ENCODE data around the gene FAM124A.

Gene FAM124A

DNA sequence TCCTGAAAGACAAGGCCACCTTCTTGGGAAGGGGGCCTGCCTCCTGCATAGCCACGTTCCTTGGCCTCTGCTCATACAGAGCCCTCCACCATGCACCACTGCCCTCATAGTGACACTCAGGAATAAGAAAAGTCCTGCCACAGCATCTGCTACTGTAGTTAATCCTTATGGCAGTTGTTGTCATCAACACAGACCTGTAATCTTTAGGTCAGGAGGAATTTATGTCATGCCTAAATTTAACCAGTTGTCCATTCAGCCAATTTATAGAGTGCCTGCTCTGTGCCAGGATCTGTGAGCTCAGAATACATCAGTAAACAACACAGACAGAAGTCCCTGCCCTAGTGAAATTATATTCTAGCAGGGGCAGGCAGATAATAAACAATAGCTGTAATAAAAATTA is 44.4 kb downstream of the FAM124A start:
- Mint-ChIP-seq H3K27ac (no peak overlapping the region), H3K36me3 (ENCODE audit: low read depth) (no peaks in the 10 kb centered on the region), H3K4me3 (no peak overlapping the region), H3K9me3 (no peaks in the 10 kb centered on the region), H3K27me3 (ENCODE audit: low read depth) (peaks cover 4% of the 10 kb centered on the region), H3K4me1 (peaks cover 19% of the 10 kb centered on the region)
- no peak for TF ChIP-seq CTCF (IDR thresholded peaks at IDR 0.05; ENCODE audit: unreplicated experiment in 3 of 3)

- Mint-ChIP-seq H3K4me1 (peaks cover 16% of the 10 kb centered on the region), H3K9me3 (no peaks in the 10 kb centered on the region), H3K36me3 (ENCODE audit: low read depth) (no peaks in the 10 kb centered on the region), H3K27me3 (ENCODE audit: low read depth) (peaks cover 4% of the 10 kb centered on the region), H3K27ac (no peak overlapping the region), H3K4me3 (no peak overlapping the region)
- TF ChIP-seq CTCF (IDR thresholded peaks at IDR 0.05; ENCODE audit: unreplicated experiment in 3 of 3), result no peak
Observed at GRCh38 chr13:51267622-51268021, 45.4 kb downstream of the FAM124A start.

- H3K27ac Mint-ChIP-seq, result no peak overlapping the region
- peaks cover 4% of the 10 kb centered on the region for H3K27me3 Mint-ChIP-seq (ENCODE audit: low read depth)
- no peaks in the 10 kb centered on the region for H3K9me3 Mint-ChIP-seq
- H3K4me1 Mint-ChIP-seq, result peaks cover 15% of the 10 kb centered on the region
- TF ChIP-seq CTCF (IDR thresholded peaks at IDR 0.05; ENCODE audit: unreplicated experiment in 3 of 3), result no peak
- H3K4me3 Mint-ChIP-seq, result no peak overlapping the region
- no peaks in the 10 kb centered on the region for H3K36me3 Mint-ChIP-seq (ENCODE audit: low read depth)
Observed at GRCh38 chr13:51269039-51269438, 46.8 kb downstream of the FAM124A start.

DNA sequence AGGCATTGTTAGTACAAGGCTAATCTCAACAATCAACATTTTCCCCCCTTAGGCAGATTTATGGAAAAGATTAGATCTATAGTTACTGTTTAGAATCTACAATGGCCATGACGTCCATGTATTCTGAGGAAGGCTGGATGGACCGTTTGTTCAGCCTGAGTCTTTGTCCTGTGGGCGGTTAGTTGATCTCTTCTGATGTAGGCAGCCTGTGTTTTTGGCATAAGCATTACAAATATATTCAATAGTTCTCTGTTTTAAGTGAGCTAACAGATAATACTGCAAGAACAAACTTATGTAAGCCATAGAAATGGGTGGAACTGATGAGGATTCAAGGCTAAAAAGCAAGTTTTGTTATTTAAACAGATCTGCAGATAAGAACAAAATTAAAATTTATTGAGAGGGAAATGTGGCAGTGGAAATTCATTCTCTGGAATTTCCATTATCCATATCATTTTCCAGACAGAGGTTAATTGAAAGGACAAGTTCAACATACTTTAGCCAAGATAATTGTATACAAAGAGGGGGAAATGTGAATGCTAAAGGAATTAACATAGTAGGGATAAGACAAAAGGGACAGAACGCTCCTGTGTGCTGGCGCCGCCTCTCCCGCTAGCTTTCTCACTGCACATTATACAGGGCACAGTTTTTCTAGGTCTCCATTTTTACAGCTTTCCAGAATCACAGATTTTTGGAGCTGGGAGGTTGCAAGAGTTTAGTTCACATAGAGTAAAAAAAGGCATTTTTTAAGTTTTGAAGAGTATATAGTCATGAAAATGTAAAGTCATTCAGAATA is 48.6 kb downstream of the FAM124A start:
- TF ChIP-seq CTCF (IDR thresholded peaks at IDR 0.05; ENCODE audit: unreplicated experiment in 3 of 3), result no peak
- no peaks in the 10 kb centered on the region for H3K9me3 Mint-ChIP-seq
- H3K4me3 Mint-ChIP-seq, result no peak overlapping the region
- no peaks in the 10 kb centered on the region for H3K36me3 Mint-ChIP-seq (ENCODE audit: low read depth)
- peaks cover 15% of the 10 kb centered on the region for H3K4me1 Mint-ChIP-seq
- H3K27me3 Mint-ChIP-seq (ENCODE audit: low read depth), result peaks cover 4% of the 10 kb centered on the region
- no peak overlapping the region for H3K27ac Mint-ChIP-seq

DNA sequence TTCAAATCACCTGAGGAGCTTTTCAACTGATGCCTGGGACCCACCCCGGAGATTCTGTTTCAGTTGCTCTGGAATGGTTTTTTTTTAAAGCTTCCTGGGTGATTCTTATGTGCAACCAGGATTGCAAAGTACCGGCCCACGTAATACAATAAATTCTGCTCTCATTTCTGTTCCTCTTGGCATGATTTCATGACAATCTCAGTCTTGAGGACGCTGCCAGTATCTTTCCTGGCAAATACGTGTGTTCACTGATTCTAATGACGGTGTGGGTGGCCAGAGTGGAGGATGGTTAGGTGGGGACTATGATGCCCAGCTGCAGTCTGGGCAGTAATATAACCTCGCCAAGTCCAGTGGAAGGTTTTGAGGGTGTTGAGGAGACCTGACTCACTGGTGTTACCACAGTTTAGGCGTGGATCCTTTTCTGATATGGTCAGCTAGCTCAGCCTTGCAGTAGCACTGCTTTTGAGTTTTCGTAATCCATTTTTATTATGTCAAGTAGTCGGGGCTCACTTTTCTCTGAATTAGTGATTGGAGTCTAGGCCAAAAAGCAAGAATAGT is 49.4 kb downstream of the FAM124A start:
- Mint-ChIP-seq H3K27me3 (ENCODE audit: low read depth) (peaks cover 4% of the 10 kb centered on the region), H3K9me3 (no peaks in the 10 kb centered on the region), H3K27ac (no peak overlapping the region), H3K4me1 (peaks cover 12% of the 10 kb centered on the region), H3K4me3 (no peak overlapping the region), H3K36me3 (ENCODE audit: low read depth) (no peaks in the 10 kb centered on the region)
- no peak for TF ChIP-seq CTCF (IDR thresholded peaks at IDR 0.05; ENCODE audit: unreplicated experiment in 3 of 3)

GRCh38 chr13:51275101-51275500 is 52.9 kb downstream of the FAM124A start:
- TF ChIP-seq CTCF (IDR thresholded peaks at IDR 0.05; ENCODE audit: unreplicated experiment in 3 of 3), result no peak
- no peak overlapping the region for H3K27ac Mint-ChIP-seq

More at GRCh38 chr13:51275101-51275500, 52.9 kb downstream of the FAM124A start:
- no peaks in the 10 kb centered on the region for H3K27me3 Mint-ChIP-seq (ENCODE audit: low read depth)
- no peaks in the 10 kb centered on the region for H3K36me3 Mint-ChIP-seq (ENCODE audit: low read depth)
- no peak overlapping the region for H3K4me3 Mint-ChIP-seq
- peaks cover 9% of the 10 kb centered on the region for H3K4me1 Mint-ChIP-seq
- no peaks in the 10 kb centered on the region for H3K9me3 Mint-ChIP-seq

All from nephron (organoid).